HepG2 (cell line): ENCODE data around the gene GPER1. TPM values are rescaled to one million over a fixed set of nuclear protein-coding genes. Genes with fewer than 3 reads are reported as not detected.

Experiments used
- AKAP8 ChIP-seq: sonication (generic); formaldehyde crosslinking; IDR thresholded peaks from 2 replicates; pipeline ENCODE4 v1.5.1; 2020; ENCODE audit warnings: mild to moderate bottlenecking, missing genetic modification reagents
- DNMT3B ChIP-seq: conservative IDR thresholded peaks from 2 replicates; pipeline ENCODE4 v1.6.1; 2016; ENCODE audit warnings: missing biosample characterization, control low read depth
- E2F1 ChIP-seq: sonication (generic); formaldehyde crosslinking; IDR thresholded peaks from 2 replicates; pipeline ENCODE4 v1.5.0; 2020; ENCODE audit warnings: missing genetic modification reagents
- FOXO4 ChIP-seq: sonication (generic); formaldehyde crosslinking; conservative IDR thresholded peaks from 2 replicates; pipeline ENCODE4 v1.8.1; 2023; ENCODE audit warnings: missing genetic modification reagents
- HINFP ChIP-seq: sonication (generic); formaldehyde crosslinking; IDR thresholded peaks from 2 replicates; pipeline ENCODE4 v1.4.0; 2020; ENCODE audit warnings: low read depth, mild to moderate bottlenecking, missing genetic modification reagents
- HMG20A ChIP-seq: IDR thresholded peaks from 2 replicates; pipeline ENCODE4 v1.6.1; 2016; ENCODE audit warnings: borderline replicate concordance
- HOXA7 ChIP-seq: sonication (generic); formaldehyde crosslinking; IDR thresholded peaks from 2 replicates; pipeline ENCODE4 v1.8.1; 2022; ENCODE audit warnings: mild to moderate bottlenecking, missing genetic modification reagents, moderate library complexity
- JUNB ChIP-seq: sonication (generic); formaldehyde crosslinking; IDR thresholded peaks from 2 replicates; pipeline ENCODE4 v1.8.0; 2022; ENCODE audit warnings: missing genetic modification reagents, mild to moderate bottlenecking, borderline replicate concordance
- JUND ChIP-seq: sonication (generic); formaldehyde crosslinking; IDR thresholded peaks from 2 replicates; pipeline ENCODE4 v1.8.0; 2022; ENCODE audit warnings: mild to moderate bottlenecking, missing genetic modification reagents
- KDM5B ChIP-seq: sonication (generic); formaldehyde crosslinking; IDR thresholded peaks from 2 replicates; pipeline ENCODE4 v1.4.0; 2020; ENCODE audit warnings: missing genetic modification reagents, mild to moderate bottlenecking, borderline replicate concordance
- ONECUT2 ChIP-seq: sonication (generic); formaldehyde crosslinking; IDR thresholded peaks from 2 replicates; pipeline ENCODE4 v1.4.0; 2020; ENCODE audit warnings: missing genetic modification reagents
- POLR2A ChIP-seq, 2 experiments: IDR thresholded peaks; 2 replicates each; pipeline ENCODE4 v1.6.1; 2011; ENCODE audit warnings: low read depth in 2 of 2, low read length in 2 of 2, mild to moderate bottlenecking in 1 of 2, moderate library complexity in 1 of 2; ENCODE audit not compliant: insufficient read depth in 1 of 2
- REXO4 ChIP-seq: sonication (generic); formaldehyde crosslinking; IDR thresholded peaks from 2 replicates; pipeline ENCODE4 v1.8.0; 2022; ENCODE audit warnings: missing genetic modification reagents, mild to moderate bottlenecking, borderline replicate concordance
- SAP130 ChIP-seq: IDR thresholded peaks from 2 replicates; pipeline ENCODE4 v1.6.1; 2016; ENCODE audit warnings: low read depth
- SCMH1 ChIP-seq: sonication (generic); formaldehyde crosslinking; IDR thresholded peaks from 2 replicates; pipeline ENCODE4 v1.9.0; 2021; ENCODE audit warnings: missing genetic modification reagents, mild to moderate bottlenecking, borderline replicate concordance
- SMARCC2 ChIP-seq: fragments of 450-650 bp; IDR thresholded peaks from 2 replicates; pipeline ENCODE4 v1.6.1; 2017; ENCODE audit warnings: antibody characterized with exemption, mild to moderate bottlenecking
- SYNCRIP ChIP-seq: fragments of 200-400 bp; formaldehyde crosslinking; IDR thresholded peaks from 2 replicates; pipeline ENCODE4 v1.6.1; 2018; ENCODE audit warnings: mild to moderate bottlenecking, low read depth, low read length; ENCODE audit not compliant: insufficient read depth
- TEAD2 ChIP-seq: sonication (generic); formaldehyde crosslinking; IDR thresholded peaks from 2 replicates; pipeline ENCODE4 v1.9.0; 2021; ENCODE audit warnings: missing genetic modification reagents
- TP53 ChIP-seq: sonication (generic); formaldehyde crosslinking; conservative IDR thresholded peaks from 2 replicates; pipeline ENCODE4 v1.4.0; 2020; ENCODE audit warnings: missing genetic modification reagents
- ZBTB1 ChIP-seq: sonication (generic); formaldehyde crosslinking; IDR thresholded peaks from 2 replicates; pipeline ENCODE4 v1.4.0; 2020; ENCODE audit warnings: missing genetic modification reagents, borderline replicate concordance
- ZMYM3 ChIP-seq: sonication (generic); formaldehyde crosslinking; IDR thresholded peaks from 2 replicates; pipeline ENCODE4 v1.5.1; 2020; ENCODE audit warnings: mild to moderate bottlenecking, missing genetic modification reagents
- ZNF207 ChIP-seq: fragments of 450-650 bp; IDR thresholded peaks from 2 replicates; pipeline ENCODE4 v1.6.1; 2016; ENCODE audit warnings: antibody characterized with exemption, borderline replicate concordance
- ZNF264 ChIP-seq: sonication (generic); formaldehyde crosslinking; IDR thresholded peaks from 2 replicates; pipeline ENCODE4 v1.4.0; 2020; ENCODE audit warnings: missing genetic modification reagents
- ZNF552 ChIP-seq: sonication (generic); formaldehyde crosslinking; IDR thresholded peaks from 2 replicates; pipeline ENCODE4 v1.9.0; 2022; ENCODE audit warnings: missing genetic modification reagents, mild to moderate bottlenecking, borderline replicate concordance
- ZNF7 ChIP-seq: IDR thresholded peaks from 2 replicates; pipeline ENCODE4 v1.6.1; 2016; ENCODE audit warnings: missing biosample characterization, missing genetic modification reagents
- ZNF709 ChIP-seq: sonication (generic); formaldehyde crosslinking; IDR thresholded peaks from 2 replicates; pipeline ENCODE4 v1.5.0; 2020; ENCODE audit warnings: mild to moderate bottlenecking, missing genetic modification reagents
- ZNF761 ChIP-seq: sonication (generic); formaldehyde crosslinking; conservative IDR thresholded peaks from 2 replicates; pipeline ENCODE4 v1.4.0; 2020; ENCODE audit warnings: mild to moderate bottlenecking, missing genetic modification reagents
- ZNF781 ChIP-seq: sonication (generic); formaldehyde crosslinking; IDR thresholded peaks from 2 replicates; pipeline ENCODE4 v1.5.1; 2020; ENCODE audit warnings: borderline replicate concordance, mild to moderate bottlenecking, missing genetic modification reagents; ENCODE audit errors: not compliant biosample characterization
- polyA plus RNA-seq, 8 experiments: library from polyadenylated mRNA; depleted of rRNA in 3 of 8; stranded (reverse) in 7 of 8; unstranded in 1 of 8; fragments of >200 nt; fragmentation: Illumina TruSeq in 4 of 8; extraction: Trizol in 4 of 8; gene quantifications; 2 replicates each; pipeline versions ENCODE4 v1.2.1 to v1.2.3, GENCODE V29; 2011 to 2016; ENCODE audit warnings: low read depth in 4 of 8, missing spikeins in 1 of 8, mixed read lengths in 1 of 8; ENCODE audit not compliant: insufficient read depth in 1 of 8
- total RNA-seq, 5 experiments: library from RNA; depleted of rRNA; stranded (reverse); fragments of >200 nt; fragmentation: Illumina TruSeq; extraction: Trizol; gene quantifications; 2 replicates each; pipeline ENCODE4 v1.2.3, GENCODE V29; 2016; ENCODE audit warnings: low read depth in 1 of 5

The GPER1 gene
- total and polyA plus RNA-seq, 2 of the 13 experiments (the other 11 are each of a cell fraction or from before 2014, with no cell fraction given) = 12.7 to 19.7 TPM

GRCh38 chr7:1092806-1093501 is 5.0 kb downstream of the GPER1 start (continued):
- TF ChIP-seq HMG20A (CRISPR knock-in tag) (peak; percentile 56; the same call in 1 of the 2 replicates), JUND (no peak; the same call in 1 of the 2 replicates), ZNF709 (peak; percentile 85), ZMYM3 (peak; percentile 50; the same call in 1 of the 2 replicates), REXO4 (no peak), FOXO4 (CRISPR knock-in tag) (no peak), SCMH1 (CRISPR knock-in tag) (no peak), SYNCRIP (no peak), POLR2A (IDR thresholded peaks at IDR 0.05; ENCODE audit: insufficient read depth in 1 of 2, low read depth in 2 of 2, low read length in 2 of 2) (0 out of 4 replicates have a peak, but pooled peaks of 1 of the 2 experiments have one; percentile 44), ONECUT2 (CRISPR knock-in tag) (no peak), SAP130 (CRISPR knock-in tag) (peak; percentile 82), SMARCC2 (no peak), KDM5B (CRISPR knock-in tag) (peak; percentile 61), ZNF761 (CRISPR knock-in tag) (peak; percentile 76), AKAP8 (CRISPR knock-in tag) (peak; percentile 72; the same call in 1 of the 2 replicates), ZNF207 (no peak), ZNF781 (CRISPR knock-in tag) (no peak), HOXA7 (CRISPR knock-in tag) (no peak), DNMT3B (no peak), E2F1 (CRISPR knock-in tag) (no peak), ZNF264 (CRISPR knock-in tag) (0 out of 2 replicates have a peak, but pooled peaks have one; percentile 59), ZBTB1 (CRISPR knock-in tag) (no peak), JUNB (no peak), TP53 (CRISPR knock-in tag) (no peak), HINFP (peak; percentile 88), TEAD2 (no peak), ZNF7 (CRISPR knock-in tag) (no peak), ZNF552 (CRISPR knock-in tag) (peak; percentile 93)
